Measurements from ENCODE around the gene SMS.

DNA sequence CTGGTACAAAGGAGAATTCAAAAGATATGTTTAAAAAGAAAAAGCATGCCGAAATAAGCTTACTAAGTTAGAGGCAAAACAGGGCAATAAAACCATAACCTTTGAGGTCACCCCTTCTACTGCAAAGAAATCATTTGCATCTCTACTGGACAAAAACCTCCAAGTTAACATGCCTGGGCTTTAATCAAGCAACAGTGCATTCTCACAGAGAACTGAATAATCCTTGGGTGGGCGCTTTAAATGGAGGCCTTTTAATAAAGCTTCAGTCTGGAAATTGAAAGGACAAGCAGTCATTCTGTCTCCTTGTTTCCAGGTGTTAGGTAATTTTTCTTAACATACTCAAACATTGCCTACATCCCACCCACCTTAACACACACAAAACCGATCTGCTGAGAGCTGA, 34.6 kb upstream of the SMS start:
- TF ChIP-seq, protein P1, sequence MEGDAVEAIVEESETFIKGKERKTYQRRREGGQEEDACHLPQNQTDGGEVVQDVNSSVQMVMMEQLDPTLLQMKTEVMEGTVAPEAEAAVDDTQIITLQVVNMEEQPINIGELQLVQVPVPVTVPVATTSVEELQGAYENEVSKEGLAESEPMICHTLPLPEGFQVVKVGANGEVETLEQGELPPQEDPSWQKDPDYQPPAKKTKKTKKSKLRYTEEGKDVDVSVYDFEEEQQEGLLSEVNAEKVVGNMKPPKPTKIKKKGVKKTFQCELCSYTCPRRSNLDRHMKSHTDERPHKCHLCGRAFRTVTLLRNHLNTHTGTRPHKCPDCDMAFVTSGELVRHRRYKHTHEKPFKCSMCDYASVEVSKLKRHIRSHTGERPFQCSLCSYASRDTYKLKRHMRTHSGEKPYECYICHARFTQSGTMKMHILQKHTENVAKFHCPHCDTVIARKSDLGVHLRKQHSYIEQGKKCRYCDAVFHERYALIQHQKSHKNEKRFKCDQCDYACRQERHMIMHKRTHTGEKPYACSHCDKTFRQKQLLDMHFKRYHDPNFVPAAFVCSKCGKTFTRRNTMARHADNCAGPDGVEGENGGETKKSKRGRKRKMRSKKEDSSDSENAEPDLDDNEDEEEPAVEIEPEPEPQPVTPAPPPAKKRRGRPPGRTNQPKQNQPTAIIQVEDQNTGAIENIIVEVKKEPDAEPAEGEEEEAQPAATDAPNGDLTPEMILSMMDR (conservative IDR thresholded peaks at IDR 0.05; ENCODE audit: low read length) = no peak
- TF ChIP-seq EZH2phosphoT487 (IDR thresholded peaks at IDR 0.05; ENCODE audit: borderline replicate concordance, low read depth, low read length) = no peak

Measured in OCI-LY7 (cell line).